ENCODE results near the gene POR.

GRCh38 chr7:75971309-75971960, 56.5 kb downstream of the POR start:
- TF ChIP-seq YY1 (IDR thresholded peaks at IDR 0.05) (no peak), CTCF (IDR thresholded peaks at IDR 0.05; ENCODE audit: low read depth, low read length, missing input control) (peak; percentile 6), TAF1 (conservative IDR thresholded peaks at IDR 0.05) (no peak), ATF3 (IDR thresholded peaks at IDR 0.05) (no peak), GABPA (IDR thresholded peaks at IDR 0.05 in 1 of 2, conservative IDR thresholded peaks at IDR 0.05 in 1 of 2) (no peak), JUND (IDR thresholded peaks at IDR 0.05) (peak in 1 of 2 donors; percentile 68), SP1 (IDR thresholded peaks at IDR 0.05) (peak; percentile 77), RAD21 (IDR thresholded peaks at IDR 0.05) (peak; percentile 24 to 48), FOXA1 (IDR thresholded peaks at IDR 0.05) (no peak), HNF4A (conservative IDR thresholded peaks at IDR 0.05) (peak; percentile 87 to 93), EGR1 (IDR thresholded peaks at IDR 0.05; ENCODE audit: low read depth in 2 of 2) (peak; percentile 56 to 67)
- TF ChIP-seq, protein P1, sequence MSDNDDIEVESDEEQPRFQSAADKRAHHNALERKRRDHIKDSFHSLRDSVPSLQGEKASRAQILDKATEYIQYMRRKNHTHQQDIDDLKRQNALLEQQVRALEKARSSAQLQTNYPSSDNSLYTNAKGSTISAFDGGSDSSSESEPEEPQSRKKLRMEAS (IDR thresholded peaks at IDR 0.05), result no peak
- TF ChIP-seq, protein P2, sequence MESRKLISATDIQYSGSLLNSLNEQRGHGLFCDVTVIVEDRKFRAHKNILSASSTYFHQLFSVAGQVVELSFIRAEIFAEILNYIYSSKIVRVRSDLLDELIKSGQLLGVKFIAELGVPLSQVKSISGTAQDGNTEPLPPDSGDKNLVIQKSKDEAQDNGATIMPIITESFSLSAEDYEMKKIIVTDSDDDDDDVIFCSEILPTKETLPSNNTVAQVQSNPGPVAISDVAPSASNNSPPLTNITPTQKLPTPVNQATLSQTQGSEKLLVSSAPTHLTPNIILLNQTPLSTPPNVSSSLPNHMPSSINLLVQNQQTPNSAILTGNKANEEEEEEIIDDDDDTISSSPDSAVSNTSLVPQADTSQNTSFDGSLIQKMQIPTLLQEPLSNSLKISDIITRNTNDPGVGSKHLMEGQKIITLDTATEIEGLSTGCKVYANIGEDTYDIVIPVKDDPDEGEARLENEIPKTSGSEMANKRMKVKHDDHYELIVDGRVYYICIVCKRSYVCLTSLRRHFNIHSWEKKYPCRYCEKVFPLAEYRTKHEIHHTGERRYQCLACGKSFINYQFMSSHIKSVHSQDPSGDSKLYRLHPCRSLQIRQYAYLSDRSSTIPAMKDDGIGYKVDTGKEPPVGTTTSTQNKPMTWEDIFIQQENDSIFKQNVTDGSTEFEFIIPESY (IDR thresholded peaks at IDR 0.05), result no peak
- TF ChIP-seq, protein P3, sequence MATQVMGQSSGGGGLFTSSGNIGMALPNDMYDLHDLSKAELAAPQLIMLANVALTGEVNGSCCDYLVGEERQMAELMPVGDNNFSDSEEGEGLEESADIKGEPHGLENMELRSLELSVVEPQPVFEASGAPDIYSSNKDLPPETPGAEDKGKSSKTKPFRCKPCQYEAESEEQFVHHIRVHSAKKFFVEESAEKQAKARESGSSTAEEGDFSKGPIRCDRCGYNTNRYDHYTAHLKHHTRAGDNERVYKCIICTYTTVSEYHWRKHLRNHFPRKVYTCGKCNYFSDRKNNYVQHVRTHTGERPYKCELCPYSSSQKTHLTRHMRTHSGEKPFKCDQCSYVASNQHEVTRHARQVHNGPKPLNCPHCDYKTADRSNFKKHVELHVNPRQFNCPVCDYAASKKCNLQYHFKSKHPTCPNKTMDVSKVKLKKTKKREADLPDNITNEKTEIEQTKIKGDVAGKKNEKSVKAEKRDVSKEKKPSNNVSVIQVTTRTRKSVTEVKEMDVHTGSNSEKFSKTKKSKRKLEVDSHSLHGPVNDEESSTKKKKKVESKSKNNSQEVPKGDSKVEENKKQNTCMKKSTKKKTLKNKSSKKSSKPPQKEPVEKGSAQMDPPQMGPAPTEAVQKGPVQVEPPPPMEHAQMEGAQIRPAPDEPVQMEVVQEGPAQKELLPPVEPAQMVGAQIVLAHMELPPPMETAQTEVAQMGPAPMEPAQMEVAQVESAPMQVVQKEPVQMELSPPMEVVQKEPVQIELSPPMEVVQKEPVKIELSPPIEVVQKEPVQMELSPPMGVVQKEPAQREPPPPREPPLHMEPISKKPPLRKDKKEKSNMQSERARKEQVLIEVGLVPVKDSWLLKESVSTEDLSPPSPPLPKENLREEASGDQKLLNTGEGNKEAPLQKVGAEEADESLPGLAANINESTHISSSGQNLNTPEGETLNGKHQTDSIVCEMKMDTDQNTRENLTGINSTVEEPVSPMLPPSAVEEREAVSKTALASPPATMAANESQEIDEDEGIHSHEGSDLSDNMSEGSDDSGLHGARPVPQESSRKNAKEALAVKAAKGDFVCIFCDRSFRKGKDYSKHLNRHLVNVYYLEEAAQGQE (IDR thresholded peaks at IDR 0.05), result no peak

Data from liver (tissue), 3 donors.